HG03558 (cell line): Measurements from ENCODE around the gene ENTPD2.
"Not testable (repeated sequence)": the region's sequence is repeated elsewhere in the genome, so short reads cannot be mapped to it uniquely, and the experiment has no call there.

ENCODE experiments used
- ATAC-seq: cut with Tn5 transposase; IDR thresholded peaks from one replicate; pipeline ENCODE4 v1.9.1; 2021; ENCODE audit warnings: moderate number of reproducible peaks; ENCODE audit not compliant: unreplicated experiment; ENCODE audit errors: extremely low read depth

The ENTPD2 gene

DNA sequence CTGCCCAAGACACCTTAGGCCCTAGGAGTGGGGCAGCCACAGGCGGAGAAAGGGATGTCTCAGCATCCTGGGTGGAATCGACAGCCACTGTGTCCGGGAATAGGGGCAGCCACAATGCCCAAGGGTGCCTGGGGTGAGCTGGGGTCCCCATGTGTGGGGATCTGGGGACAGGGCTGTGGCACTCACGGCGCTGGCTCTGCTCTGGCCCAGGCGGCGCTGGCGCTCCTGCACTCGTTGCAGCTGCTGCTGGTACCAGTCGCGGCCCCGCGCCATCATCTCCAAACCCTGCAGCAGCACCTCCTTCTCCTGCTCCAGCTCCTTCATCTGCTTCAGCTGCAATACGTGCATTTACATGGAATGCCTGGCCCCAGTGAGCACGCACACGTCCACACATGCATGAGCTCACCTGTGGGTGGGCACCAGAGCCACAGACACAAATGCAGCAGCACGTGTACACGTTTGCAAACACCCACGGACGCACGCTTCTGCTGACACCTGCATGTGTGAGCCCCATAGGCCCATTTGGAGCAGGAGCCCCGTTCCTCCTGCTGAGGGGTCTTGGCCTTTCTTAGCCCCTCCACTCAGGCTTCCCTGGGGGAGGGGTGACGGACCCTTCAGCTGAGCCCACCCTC, 11.6 kb upstream of the ENTPD2 start:
- ATAC-seq: no peak

DNA sequence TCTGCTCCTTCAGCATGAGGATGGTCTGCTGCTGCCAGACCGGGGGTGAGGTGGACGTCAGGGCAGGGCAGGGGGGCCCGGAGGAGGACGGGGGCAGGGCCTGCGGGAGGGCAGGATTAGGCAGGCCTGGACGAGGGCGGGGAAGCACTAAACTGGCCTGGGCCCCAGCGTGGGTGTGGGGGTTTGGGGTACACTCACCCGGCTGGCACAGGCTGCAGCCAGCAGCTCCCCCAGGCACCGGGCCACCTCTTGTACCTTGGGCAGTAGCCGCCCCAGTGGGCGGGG, 11.0 kb upstream of the ENTPD2 start:
- ATAC-seq: no peak

DNA sequence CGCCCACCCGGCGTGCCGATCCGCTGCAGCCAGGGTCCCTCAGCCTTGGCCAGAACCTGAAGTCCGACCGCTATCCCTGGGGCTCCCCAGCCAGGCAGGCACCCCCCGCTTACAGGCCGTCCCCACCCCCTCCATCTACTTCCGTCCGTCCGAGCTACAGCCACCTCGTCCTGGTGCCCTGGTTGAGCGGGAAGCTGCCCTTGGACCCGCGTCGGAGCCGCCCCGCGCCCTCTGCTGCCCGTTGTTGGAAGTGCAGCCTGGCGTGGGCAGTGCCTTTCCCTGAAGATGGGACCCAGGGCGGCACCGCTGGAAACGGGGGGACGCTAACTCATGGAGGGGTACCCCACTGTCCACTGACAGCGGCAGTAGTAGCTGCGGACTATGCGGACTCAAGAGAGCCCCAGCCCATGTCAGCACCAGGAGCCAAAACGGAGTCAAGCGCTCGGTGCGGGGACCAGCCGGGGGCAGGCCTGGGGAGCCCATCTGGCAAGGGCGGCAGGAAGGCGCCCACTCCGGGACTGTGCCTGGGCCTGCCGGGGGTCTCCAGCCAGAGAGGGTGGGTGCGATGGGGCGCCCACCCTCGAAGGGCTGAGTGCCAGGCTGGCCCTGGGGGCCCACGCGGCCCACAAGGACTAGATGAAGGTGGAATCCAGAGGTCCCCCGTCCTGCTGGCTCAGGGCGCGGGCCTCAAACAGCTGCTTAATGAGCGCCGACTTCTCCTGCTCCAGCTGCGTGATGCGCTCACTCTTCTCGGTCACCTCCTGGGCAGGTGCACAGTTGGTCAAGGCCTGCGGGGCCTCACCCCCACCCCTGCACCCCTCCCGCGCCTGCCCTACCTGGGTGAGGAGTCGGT, 10.4 kb upstream of the ENTPD2 start:
- no peak for ATAC-seq

DNA sequence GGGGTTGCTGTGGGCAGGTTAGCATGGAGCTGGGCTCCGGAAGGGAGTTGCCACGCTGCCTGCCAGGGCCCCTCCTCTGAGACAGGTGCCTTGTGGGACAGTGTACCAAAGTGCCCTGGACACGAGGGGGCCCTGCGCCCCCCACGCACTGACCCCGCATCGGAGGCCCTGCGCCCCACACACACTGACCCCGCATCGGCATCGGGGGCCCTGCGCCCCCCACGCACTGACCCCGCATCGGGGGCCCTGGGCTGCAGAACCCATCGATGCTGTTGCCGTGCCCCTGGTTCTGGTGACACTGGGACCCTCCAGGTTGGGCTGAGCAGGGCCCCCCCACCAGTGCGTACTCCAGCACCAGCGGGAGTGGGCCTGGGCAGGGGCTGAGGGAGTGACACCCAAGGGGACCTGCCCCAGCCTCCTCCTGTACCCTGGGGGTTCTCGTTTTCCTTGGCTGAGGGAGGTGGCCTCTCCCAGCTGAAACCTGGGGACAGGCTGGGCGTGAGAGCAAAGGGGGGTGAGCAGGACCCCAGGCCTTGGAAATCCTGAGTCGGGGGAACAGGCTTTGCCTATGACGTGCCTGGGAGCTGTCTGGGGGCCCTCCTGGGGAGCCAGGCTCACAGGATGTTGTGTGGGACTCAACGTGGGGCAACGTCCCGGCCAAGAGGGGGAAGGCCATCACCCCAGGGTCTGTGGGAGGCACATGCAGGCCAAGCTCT, 9.6 kb upstream of the ENTPD2 start:
- no peak for ATAC-seq

DNA sequence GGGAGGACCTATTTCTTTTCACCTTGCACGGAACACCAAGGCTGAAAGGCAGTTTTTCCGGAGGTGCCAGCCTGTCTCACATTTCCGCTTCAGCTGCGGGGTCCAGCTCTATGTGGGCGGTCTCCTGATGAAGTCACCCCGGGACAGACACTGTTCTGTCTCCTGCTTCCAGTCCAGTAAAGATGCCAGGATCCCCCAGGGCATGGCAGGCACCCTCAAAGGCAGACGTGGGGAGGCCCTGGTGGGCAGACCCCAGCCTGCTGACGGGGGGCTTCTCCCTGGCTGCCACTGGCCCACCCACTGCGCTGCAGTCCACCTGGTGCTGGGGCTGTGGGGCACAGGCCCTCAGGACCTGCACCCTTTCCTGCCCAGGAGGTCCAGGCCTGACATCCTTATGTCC, 8.9 kb upstream of the ENTPD2 start:
- not testable (repeated sequence) for ATAC-seq

DNA sequence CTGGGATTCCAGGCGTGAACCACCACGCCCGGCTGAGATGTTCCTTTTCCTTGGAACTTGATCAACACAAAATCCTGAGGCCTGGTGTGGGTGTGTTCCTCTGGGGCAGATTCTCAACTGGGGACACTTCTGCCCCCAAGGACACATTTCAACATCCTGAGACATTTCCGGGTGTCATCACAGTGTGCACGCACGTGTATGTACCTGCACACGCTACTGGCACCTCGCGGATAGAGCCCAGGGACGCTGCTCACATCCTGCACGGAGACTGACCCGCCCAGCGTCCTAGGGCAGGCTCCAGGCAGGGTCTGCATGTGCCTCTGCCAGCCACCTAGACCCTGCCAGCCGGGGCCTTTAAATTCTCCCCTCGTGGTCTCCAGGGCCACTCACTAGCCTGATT, 8.5 kb upstream of the ENTPD2 start:
- no peak for ATAC-seq

- no peak for ATAC-seq
Measured at GRCh38 chr9:137058521-137059234, 4.8 kb upstream of the ENTPD2 start.

DNA sequence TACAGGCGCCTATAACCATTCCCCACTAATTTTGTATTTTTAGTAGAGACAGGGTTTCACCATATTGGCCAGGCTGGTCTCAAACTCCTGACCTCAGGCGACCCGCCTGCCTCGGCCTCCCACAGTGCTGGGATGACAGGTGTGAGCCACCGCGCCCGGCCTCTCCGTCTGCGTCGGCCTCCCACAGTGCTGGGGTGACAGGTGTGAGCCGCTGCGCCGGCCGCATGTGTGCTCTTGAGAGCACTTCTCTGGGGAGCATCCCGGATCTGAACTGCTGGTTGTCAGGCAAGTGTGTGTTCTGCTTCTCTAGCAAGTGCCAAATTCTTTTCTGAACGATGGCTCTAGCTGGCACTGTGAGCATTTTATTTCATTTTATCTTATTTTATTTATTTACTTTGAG, 3.7 kb upstream of the ENTPD2 start:
- ATAC-seq: no peak

GRCh38 chr9:137056739-137057415, 3.0 kb upstream of the ENTPD2 start:
- ATAC-seq: no peak

GRCh38 chr9:137055385-137056364, 1.8 kb upstream of the ENTPD2 start:
- ATAC-seq: no peak

- ATAC-seq: no peak
Measured at GRCh38 chr9:137054932-137055384, 1.1 kb upstream of the ENTPD2 start.

GRCh38 chr9:137052998-137053943, 590 bp downstream of the ENTPD2 start:
- ATAC-seq: no peak

DNA sequence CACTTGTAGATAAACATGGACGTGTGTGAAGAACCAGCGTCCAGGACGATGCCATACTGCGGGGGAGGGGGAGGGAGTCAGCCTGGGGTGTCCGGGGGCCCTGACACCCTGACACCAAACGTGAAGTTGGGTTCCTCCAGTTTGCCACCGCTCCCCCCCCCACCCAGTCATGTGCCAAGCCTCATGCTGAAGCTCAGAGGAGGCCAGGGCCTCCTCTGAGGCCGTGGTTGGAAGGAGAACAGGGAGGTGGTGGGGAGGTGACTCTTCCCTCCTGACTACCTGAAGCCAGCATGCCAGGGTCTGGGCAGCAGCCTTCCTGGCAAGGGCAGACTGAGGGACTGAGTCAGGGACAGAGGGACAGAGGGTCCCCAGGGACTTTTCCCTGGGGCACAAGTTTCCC, 1.6 kb downstream of the ENTPD2 start:
- no peak for ATAC-seq

DNA sequence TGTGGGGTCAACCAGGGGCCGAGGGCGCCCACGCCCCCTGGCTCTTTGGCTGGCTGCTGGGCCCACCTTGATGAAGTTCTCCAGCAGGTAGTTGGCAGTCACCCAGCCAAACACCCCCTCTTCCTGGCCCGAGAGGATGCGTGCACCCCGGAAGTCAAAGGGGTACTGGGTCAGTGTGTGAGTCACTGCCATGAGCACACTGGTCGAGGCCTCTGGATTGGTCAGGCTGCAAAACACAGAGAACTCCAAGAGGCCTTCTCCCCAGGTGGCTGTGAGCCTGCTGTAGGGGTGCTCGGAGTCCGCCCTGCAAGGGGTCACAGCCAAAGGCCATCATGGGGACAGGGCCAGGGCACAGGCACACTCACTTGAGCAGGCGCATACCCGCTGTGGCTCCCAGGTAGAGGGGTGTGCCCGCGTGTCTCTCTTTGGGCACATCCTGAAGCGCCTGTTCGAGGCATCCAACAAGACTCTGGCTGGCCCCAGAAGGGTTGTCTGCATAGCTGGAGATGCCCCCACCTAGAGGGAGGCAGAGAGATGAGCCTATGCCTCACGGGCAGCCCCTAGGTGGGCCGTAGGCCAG, 2.6 kb downstream of the ENTPD2 start:
- ATAC-seq: no peak

DNA sequence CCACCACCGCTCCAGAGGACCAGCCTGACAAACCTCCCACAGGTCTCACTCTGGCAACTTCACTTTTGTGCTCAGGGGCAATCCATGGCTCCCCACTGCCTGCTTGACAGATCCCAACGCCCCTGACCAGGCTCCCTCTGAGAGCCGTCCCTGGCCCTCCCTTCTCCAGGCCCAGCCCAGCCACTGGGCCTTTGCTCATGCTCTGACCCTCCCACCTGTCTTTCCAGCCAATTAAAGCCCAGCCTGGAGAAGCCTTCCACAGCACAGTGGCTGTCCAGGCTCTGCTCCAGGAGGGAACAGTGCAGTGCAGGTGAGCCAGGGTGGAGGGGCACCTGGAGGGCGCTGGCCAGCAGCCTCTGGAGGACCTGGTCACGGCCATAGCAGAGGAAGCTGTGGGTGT, 3.3 kb downstream of the ENTPD2 start:
- ATAC-seq: no peak

DNA sequence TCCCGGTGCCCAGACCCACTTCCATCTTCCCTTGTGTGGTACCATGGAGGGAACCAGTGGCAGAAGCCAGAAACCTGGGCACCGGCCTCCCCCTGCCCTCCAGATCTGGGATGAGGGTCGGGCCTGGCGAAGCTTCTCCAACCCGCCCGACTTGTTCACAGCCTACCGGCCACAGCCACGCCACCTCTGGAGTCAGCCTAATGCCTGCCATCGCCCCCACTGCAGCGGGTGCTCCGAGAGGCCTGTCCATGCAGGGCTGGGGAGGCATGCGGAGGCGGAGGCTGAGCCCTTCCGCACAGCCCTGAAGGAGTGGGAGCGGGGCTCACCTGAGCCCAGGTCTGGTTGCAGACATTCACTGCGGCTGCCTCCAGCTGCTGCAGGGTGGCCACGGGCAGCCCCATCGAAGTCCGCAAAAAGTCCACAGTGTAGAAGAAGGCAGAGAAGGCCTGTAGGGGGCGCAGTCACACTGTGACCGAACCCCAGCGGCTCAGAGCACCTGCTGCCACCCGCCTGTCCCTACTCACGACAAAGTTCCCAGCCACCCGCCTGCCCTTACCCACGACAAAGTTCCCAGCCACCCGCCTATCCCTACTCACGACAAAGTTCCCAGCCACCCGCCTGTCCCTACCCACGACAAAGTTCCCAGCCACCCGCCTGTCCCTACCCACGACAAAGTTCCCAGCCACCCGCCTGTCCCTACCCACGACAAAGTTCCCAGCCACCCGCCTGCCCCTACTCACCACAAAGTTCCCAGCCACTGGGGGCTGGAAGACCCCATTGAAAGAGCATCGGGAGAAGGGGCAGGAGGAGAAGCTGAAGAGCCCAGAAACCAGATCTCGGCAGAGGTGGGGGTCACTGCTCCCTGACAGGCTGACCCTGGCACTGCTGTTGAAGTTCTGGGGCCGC, 4.1 kb downstream of the ENTPD2 start:
- no peak for ATAC-seq
